ENCODE measurements around the gene NOSIP. TPM values are rescaled to one million over a fixed set of nuclear protein-coding genes. Genes with fewer than 3 reads are reported as not detected.

NOSIP gene
- total and polyA plus RNA-seq, 2 of the 4 experiments (the other 2 are of a cell fraction) = 118 to 138 TPM

GRCh38 chr19:49536921-49537462 lies 43.4 kb downstream of the NOSIP start:
- no peak for DNase-seq
- Histone ChIP-seq H2BK120ac (ENCODE audit: low read depth, low read length) (no peak overlapping the region), H2BK5ac (ENCODE audit: low read depth, low read length, poor library complexity, severe bottlenecking) (no peak overlapping the region), H3K14ac (replicated peaks; ENCODE audit: low read depth, low read length) (no peak overlapping the region), H2BK20ac (ENCODE audit: low read depth, low read length) (no peak overlapping the region), H3K36me3 (ENCODE audit: control insufficient read depth, insufficient read depth, low read length) (peaks cover 16% of the 10 kb centered on the region), H2AFZ (replicated peaks; ENCODE audit: low read length, poor library complexity) (no peak overlapping the region), H2AK5ac (ENCODE audit: low read depth, low read length) (no peak overlapping the region), H3K23ac (ENCODE audit: low read depth, low read length) (no peak overlapping the region), H3K4me2 (ENCODE audit: low read depth, low read length) (no peak overlapping the region), H3K9me3 (ENCODE audit: control insufficient read depth, insufficient read depth, low read length) (no peaks in the 10 kb centered on the region), H4K8ac (ENCODE audit: low read depth in 2 of 2, low read length in 2 of 2) (no peak overlapping the region), H3K9ac (ENCODE audit: low read depth, low read length) (no peak overlapping the region), H3K4me1 (ENCODE audit: control insufficient read depth, insufficient read depth, low read length) (peaks cover 4% of the 10 kb centered on the region), H3K56ac (ENCODE audit: extremely low read depth, insufficient read depth, low read length) (no peak overlapping the region), H3K27me3 (ENCODE audit: control insufficient read depth, insufficient read depth, low read length) (no peaks in the 10 kb centered on the region), H4K5ac (ENCODE audit: low read depth, low read length) (no peak overlapping the region), H4K20me1 (ENCODE audit: insufficient read depth, low read length) (peaks cover 4% of the 10 kb centered on the region), H2AK9ac (replicated peaks; ENCODE audit: low read depth, low read length, poor library complexity) (no peak overlapping the region), H3K27ac (ENCODE audit: insufficient read depth, low read length) (no peak overlapping the region), H3K79me1 (ENCODE audit: low read depth in 1 of 2, low read length in 2 of 2) (peaks cover 5 to 11% of the 10 kb centered on the region in 2 experiments; a peak in 3 of 4 replicates), H4K91ac (ENCODE audit: insufficient read depth, low read depth, low read length) (no peak overlapping the region), H2BK15ac (ENCODE audit: low read depth, low read length) (no peak overlapping the region), H3K18ac (ENCODE audit: low read depth, low read length) (no peak overlapping the region), H3K4ac (ENCODE audit: low read depth, low read length) (no peak overlapping the region), H3K9me1 (ENCODE audit: insufficient read depth, low read length) (0 out of 2 replicates have a peak, but pooled peaks cover 3% of the 10 kb centered on the region), H3K4me3 (ENCODE audit: insufficient read depth, low read depth, low read length) (no peak overlapping the region)
- in situ Hi-C loops (cut with MboI; ENCODE audit: low sequenced_read_pairs) (no loop called here), intact Hi-C loops (cut with micrococcal nuclease) (no loop called here), dilution Hi-C loops (cut with HindIII; ENCODE audit: low sequenced_read_pairs, unreplicated experiment) (no loop called here)
- no peak for ATAC-seq (ENCODE audit: low read depth)
- 91% methylated on average over 15 of the region's 22 CpGs; no CpG with 5 or more reads in 1 of the 2 experiments for WGBS, 2 experiments (ENCODE audit: extremely low coverage in 2 of 2, insufficient read length in 1 of 2)
- no TSS peak for BruUV-seq (replicated peaks)
- TF ChIP-seq FOS (IDR thresholded peaks at IDR 0.05; ENCODE audit: low read depth, low read length) (no peak), MAFK (IDR thresholded peaks at IDR 0.05; ENCODE audit: low read depth, low read length) (no peak), RFX5 (IDR thresholded peaks at IDR 0.05; ENCODE audit: low read depth, low read length) (no peak), CHD1 (IDR thresholded peaks at IDR 0.05; ENCODE audit: low read depth, low read length) (no peak), NFE2L2 (IDR thresholded peaks at IDR 0.05; ENCODE audit: low read depth, low read length) (no peak), MXI1 (IDR thresholded peaks at IDR 0.05; ENCODE audit: borderline replicate concordance, low read depth, low read length) (no peak), POLR2A (IDR thresholded peaks at IDR 0.05; ENCODE audit: low read depth, low read length) (no peak), USF2 (IDR thresholded peaks at IDR 0.05; ENCODE audit: low read depth, low read length) (no peak), SMC3 (IDR thresholded peaks at IDR 0.05; ENCODE audit: low read depth, low read length) (no peak), RCOR1 (IDR thresholded peaks at IDR 0.05; ENCODE audit: insufficient replicate concordance, low read length) (no peak), RAD21 (IDR thresholded peaks at IDR 0.05; ENCODE audit: low read length) (no peak), CEBPB (IDR thresholded peaks at IDR 0.05; ENCODE audit: low read depth, low read length) (no peak), MAZ (IDR thresholded peaks at IDR 0.05; ENCODE audit: borderline replicate concordance, low read depth, low read length) (no peak), BHLHE40 (IDR thresholded peaks at IDR 0.05; ENCODE audit: low read depth, low read length) (no peak)
- TF ChIP-seq, protein P1, sequence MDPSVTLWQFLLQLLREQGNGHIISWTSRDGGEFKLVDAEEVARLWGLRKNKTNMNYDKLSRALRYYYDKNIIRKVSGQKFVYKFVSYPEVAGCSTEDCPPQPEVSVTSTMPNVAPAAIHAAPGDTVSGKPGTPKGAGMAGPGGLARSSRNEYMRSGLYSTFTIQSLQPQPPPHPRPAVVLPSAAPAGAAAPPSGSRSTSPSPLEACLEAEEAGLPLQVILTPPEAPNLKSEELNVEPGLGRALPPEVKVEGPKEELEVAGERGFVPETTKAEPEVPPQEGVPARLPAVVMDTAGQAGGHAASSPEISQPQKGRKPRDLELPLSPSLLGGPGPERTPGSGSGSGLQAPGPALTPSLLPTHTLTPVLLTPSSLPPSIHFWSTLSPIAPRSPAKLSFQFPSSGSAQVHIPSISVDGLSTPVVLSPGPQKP (IDR thresholded peaks at IDR 0.05; ENCODE audit: borderline replicate concordance, low read depth, low read length) = no peak
- TF ChIP-seq, protein P2, sequence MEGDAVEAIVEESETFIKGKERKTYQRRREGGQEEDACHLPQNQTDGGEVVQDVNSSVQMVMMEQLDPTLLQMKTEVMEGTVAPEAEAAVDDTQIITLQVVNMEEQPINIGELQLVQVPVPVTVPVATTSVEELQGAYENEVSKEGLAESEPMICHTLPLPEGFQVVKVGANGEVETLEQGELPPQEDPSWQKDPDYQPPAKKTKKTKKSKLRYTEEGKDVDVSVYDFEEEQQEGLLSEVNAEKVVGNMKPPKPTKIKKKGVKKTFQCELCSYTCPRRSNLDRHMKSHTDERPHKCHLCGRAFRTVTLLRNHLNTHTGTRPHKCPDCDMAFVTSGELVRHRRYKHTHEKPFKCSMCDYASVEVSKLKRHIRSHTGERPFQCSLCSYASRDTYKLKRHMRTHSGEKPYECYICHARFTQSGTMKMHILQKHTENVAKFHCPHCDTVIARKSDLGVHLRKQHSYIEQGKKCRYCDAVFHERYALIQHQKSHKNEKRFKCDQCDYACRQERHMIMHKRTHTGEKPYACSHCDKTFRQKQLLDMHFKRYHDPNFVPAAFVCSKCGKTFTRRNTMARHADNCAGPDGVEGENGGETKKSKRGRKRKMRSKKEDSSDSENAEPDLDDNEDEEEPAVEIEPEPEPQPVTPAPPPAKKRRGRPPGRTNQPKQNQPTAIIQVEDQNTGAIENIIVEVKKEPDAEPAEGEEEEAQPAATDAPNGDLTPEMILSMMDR (conservative IDR thresholded peaks at IDR 0.05; ENCODE audit: low read depth, low read length) = no peak
- POLR2A ChIA-PET (ENCODE audit: unreplicated experiment) = no interaction called here
- CTCF ChIA-PET = interaction anchor here (0.7 to 1.4 kb wide), 2 partner anchors 9 to 13 kb away, joined by 3 to 5 read pairs; no protein-coding TSS in a partner anchor

Measured in IMR-90 (cell line).